ENCODE measurements around the gene SLC25A24. TPM values are rescaled to one million over a fixed set of nuclear protein-coding genes. Genes with fewer than 3 reads are reported as not detected.

Gene SLC25A24
- polyA plus RNA-seq, 3 donors = 11.1 to 45.4 (median 43.4) TPM

- 47% methylated on average over 5 of the region's 5 CpGs for WGBS (ENCODE audit: insufficient coverage)
- H3K4me1 Mint-ChIP-seq = peaks cover 21% of the 10 kb centered on the region
- H3K27ac Mint-ChIP-seq = peak overlapping the region in 4 of 7 donors; percentile 1 to 67 (median 40)
Measured at GRCh38 chr1:108119500-108119899, 80.6 kb downstream of the SLC25A24 start.

More at GRCh38 chr1:108119500-108119899, 80.6 kb downstream of the SLC25A24 start:
- intact Hi-C loops (cut with micrococcal nuclease) = no loop called here
- Mint-ChIP-seq H3K9me3 (peaks cover 0 to 8% (median 2%) of the 10 kb centered on the region in 7 donors), H3K27me3 (ENCODE audit: low read depth in 3 of 3) (peaks cover 0 to 7% (median 0%) of the 10 kb centered on the region in 3 donors), H3K36me3 (no peaks in the 10 kb centered on the region), H3K4me3 (no peak overlapping the region)
- Histone ChIP-seq H3K4me1 (ENCODE audit: control insufficient read depth in 1 of 2, insufficient read depth in 2 of 2, low read length in 2 of 2) (peaks cover 19 to 24% of the 10 kb centered on the region in 2 donors), H4K20me1 (ENCODE audit: insufficient read depth, low read length) (no peaks in the 10 kb centered on the region), H3K4me2 (replicated peaks; ENCODE audit: extremely low read depth, low read length, poor library complexity, severe bottlenecking) (no peak overlapping the region), H3K9me3 (replicated peaks in 1 of 2; ENCODE audit: control insufficient read depth in 1 of 2, insufficient read depth in 1 of 2, low read length in 2 of 2) (no peaks in the 10 kb centered on the region), H3K79me2 (ENCODE audit: insufficient read depth, low read length) (no peaks in the 10 kb centered on the region), H2AFZ (ENCODE audit: insufficient read depth, low read depth, low read length, poor library complexity, severe bottlenecking) (peak overlapping the region; percentile 17), H3K9ac (ENCODE audit: insufficient read depth, low read length, poor library complexity, severe bottlenecking) (no peak overlapping the region), H3K27me3 (ENCODE audit: control insufficient read depth in 2 of 2, insufficient read depth in 2 of 2, low read length in 2 of 2) (no peaks in the 10 kb centered on the region), H3K4me3 (replicated peaks in 1 of 3; ENCODE audit: low read depth in 2 of 3, low read length in 3 of 3) (no peak overlapping the region), H3K27ac (ENCODE audit: low read depth in 1 of 2, low read length in 2 of 2) (no peak overlapping the region), H3K36me3 (replicated peaks in 1 of 2; ENCODE audit: control insufficient read depth in 1 of 2, insufficient read depth in 2 of 2, low read length in 2 of 2) (no peaks in the 10 kb centered on the region)
- no peak for DNase-seq
- no peak for TF ChIP-seq CTCF (IDR thresholded peaks at IDR 0.05)
